Activated CD4-positive, alpha-beta T cell treated with anti-CD3 and anti-CD28 coated beads, Interleukin-2, amount 50 U/mL, for 24 hours (primary cell): ENCODE data around the gene USP40.
"Not testable (repeated sequence)": the region's sequence is repeated elsewhere in the genome, so short reads cannot be mapped to it uniquely, and the experiment has no call there.

Experiments used
- DNase-seq, 2 donors: peaks; one replicate each; pipeline ENCODE4 v3.0.0-alpha.2; 2020; ENCODE audit warnings: low read depth in 1 of 2, low spot score in 1 of 2

USP40 gene

DNA sequence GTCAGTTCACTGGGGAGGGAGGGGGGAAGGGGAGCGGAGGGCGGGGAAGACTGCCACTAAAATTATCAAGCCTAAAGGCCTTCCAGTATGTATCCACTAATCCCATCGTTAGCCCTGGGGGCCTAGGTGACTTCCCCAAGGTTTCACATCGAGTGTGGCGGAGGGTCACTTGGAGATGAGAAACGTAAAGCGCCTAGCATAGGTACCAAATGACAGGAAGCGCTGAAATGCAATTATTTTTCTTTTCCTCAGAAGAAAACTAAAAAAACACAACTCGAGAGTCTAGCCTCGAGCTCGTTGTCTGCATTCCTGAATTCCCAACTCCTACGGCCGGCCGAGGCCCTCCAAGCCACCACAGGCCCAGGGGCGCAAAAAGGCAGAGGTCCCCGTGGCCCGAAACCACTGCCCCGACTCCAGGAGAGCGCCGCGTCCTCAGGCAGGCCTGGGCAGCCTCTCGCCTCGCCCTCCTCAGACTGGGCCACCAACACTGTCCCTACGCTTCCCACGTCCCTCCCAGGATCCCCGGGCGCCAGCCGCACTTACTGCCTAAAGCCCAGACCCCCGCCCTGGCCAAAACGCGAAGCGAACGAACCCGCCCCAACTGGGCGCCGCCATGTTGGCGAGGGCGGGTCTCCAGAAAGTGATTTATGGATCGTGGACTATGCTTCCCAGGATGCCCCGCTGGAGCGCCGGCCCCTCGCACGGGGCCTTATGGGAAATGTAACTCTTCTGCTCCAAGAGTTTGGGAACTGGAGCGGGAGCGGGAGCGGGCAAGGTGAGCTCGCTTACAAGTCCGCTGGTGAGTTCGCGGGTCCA, at the start of gene USP40:
USP40 (minus strand) TSS at position 642 of the 816 bp plus-strand sequence. CDS start 1,228 bp downstream, outside the sequence.
- peak; percentile 39 to 46 for DNase-seq

DNA sequence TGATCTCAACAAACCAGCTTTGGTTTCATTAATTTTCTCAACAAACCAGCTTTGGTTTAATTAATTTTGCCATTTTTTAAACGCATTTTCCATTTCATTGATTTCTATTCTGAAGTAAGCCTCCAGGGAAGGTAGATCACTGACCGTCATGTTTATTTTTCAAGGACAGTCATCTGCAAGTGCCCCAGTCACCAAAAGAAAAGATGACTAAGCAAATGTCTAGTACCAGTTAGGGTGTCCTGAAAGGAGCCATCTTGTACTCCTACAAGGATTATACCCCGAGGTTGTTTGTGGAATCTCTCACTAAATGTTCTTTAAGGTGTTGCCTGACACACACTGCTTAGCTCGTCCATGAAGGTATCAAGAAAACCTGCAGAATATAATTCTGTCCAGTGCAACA, 44.7 kb upstream of the USP40 start:
- DNase-seq: no peak

GRCh38 chr2:233605680-233606079, 39.1 kb upstream of the USP40 start:
- no peak for DNase-seq

GRCh38 chr2:233604826-233605225, 38.2 kb upstream of the USP40 start:
- DNase-seq: no peak

DNA sequence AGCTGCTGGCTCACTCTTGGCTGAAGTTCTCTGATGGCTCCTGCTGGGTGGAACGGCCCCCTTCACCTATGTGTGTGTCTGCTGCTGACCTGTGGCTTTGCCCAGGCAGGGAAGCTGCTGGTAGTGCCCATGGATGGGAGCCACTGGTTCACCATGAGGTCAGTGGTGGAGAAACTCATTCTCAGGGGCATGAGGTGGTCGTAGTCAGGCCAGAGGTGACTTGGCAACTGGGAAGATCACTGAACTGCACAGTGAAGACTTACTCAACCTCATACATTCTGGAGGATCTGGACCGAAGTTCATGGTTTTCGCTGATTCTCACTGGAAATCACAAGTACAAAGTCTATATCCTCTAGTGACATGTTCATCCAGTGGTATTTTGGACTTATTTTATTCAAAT, 36.9 kb upstream of the USP40 start:
- no peak for DNase-seq

- no peak for DNase-seq
Measured at GRCh38 chr2:233602076-233602475, 35.5 kb upstream of the USP40 start.

DNA sequence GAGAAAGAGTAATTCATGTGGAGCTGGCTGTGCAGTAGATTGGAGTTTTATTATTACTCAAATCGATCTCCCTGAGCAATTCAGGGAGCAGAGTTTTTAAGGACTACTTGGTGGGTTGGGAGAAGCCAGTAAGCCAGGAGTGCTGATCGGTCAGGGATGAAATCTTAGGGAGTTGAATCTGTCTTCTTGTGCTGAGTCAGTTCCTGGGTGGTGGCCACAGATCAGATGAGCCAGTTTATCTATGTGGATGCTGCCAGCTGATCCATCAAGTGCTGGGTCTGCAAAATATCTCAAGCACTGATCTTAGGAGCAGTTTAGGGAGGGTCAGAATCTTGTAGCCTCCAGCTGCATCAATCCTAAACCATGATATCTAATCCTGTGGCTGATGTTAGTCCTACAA, 33.8 kb upstream of the USP40 start:
- no peak for DNase-seq

- no peak for DNase-seq
Measured at GRCh38 chr2:233598952-233599351, 32.4 kb upstream of the USP40 start.

DNA sequence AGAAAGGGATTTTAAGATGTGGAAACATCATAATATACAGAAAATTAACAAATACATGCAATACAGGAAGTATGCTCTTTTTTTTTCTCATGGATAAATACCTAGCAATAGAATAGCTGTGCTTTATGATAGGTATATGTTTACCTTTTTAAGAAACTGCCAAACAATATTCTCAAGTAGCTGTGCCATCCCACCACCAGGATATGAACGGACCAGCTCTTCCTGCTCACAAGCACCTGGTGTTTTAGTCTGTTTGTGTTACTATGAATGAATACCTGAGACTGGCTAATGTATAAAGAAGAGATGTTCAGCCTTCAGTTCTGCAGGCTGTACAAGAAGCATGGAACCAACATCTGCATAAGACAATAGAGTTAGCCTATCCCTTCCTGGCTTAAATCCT, 30.9 kb upstream of the USP40 start:
- DNase-seq: no peak

GRCh38 chr2:233593201-233593600, 26.6 kb upstream of the USP40 start:
- no peak for DNase-seq

DNA sequence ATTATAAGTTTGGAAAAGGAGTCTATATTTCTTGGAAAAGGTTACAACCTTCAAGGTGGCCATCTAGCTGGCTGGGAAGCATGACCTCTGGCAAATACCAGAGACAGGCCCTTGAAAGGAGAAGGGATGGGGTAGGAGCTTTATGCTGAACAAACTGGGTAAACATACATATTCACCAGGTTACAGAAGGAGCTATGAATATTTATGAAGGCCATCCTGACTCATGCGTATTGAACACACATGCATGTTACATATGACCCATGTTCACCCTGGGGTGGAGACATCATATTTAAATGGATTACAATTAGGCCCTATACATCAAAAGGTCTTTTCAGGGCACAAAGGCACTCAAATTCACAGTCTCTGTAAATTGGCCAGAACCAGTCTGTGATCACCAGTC, 26.1 kb upstream of the USP40 start:
- DNase-seq: not testable (repeated sequence)

- DNase-seq: no peak
Measured at GRCh38 chr2:233588400-233588799, 21.8 kb upstream of the USP40 start.

GRCh38 chr2:233584210-233584609, 17.6 kb upstream of the USP40 start:
- no peak for DNase-seq

GRCh38 chr2:233583217-233583965, 16.8 kb upstream of the USP40 start:
- not testable (repeated sequence) for DNase-seq

GRCh38 chr2:233577341-233577740, 10.8 kb upstream of the USP40 start:
- not testable (repeated sequence) for DNase-seq

DNA sequence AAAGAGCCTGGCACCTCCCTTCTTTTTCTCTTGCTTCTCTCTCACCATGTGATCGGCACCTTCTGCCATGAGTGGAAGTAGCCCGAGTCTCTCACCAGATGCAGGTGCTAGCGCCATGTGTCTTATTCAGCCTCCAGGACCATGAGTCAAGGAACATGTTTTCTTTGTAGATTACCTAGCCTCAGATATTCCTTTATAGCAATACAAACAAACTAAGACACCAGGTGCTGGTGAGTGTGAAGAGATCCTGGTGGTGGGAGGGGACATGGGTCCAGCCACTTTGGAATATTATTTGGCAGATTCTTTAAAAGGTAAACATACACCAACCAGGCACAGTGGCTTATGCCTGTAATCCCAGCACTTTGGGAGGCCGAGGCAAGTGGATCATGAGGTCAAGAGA, 5.9 kb upstream of the USP40 start:
- DNase-seq: no peak

GRCh38 chr2:233571462-233571861, 4.9 kb upstream of the USP40 start:
- DNase-seq: no peak

DNA sequence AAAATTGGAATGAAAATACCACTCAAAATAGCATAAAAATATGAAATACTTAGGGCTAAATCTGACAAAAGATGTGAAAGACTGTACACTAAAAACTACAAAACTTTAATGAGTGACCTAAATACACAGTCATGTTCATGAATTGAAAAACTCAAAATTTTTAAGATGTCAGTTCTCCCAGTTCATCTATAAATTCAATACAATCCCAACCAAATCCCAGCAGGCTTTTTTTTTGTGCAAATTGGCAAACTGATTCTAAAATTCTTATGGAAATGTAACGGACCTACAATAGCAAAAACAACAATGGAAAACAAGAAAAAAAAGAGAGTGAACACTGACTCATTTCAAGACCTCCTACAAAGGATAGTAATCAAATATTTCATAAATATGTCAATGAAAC, 4.4 kb upstream of the USP40 start:
- DNase-seq: no peak

DNA sequence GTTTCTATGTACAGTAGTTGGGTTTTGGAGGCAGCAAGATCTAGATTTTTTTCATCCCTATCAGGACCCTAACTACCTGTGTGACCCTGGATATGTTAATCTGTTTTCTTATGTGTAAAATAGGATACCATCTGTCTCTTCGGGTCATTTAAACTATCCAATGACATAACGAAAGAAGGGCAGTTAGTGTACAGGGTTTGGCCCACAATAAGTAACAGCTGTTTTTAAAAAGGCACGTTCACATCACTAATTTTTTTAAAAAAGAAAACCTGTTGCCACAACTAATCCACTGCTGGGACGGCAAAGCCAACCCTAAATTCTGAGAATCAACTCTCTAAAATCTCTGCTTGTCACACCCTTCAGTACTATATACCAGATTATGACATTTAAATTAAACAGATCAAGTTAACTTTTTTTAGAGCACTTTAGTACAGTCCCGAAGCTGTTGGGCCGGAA, 869 bp downstream of the USP40 start:
- no peak for DNase-seq

DNA sequence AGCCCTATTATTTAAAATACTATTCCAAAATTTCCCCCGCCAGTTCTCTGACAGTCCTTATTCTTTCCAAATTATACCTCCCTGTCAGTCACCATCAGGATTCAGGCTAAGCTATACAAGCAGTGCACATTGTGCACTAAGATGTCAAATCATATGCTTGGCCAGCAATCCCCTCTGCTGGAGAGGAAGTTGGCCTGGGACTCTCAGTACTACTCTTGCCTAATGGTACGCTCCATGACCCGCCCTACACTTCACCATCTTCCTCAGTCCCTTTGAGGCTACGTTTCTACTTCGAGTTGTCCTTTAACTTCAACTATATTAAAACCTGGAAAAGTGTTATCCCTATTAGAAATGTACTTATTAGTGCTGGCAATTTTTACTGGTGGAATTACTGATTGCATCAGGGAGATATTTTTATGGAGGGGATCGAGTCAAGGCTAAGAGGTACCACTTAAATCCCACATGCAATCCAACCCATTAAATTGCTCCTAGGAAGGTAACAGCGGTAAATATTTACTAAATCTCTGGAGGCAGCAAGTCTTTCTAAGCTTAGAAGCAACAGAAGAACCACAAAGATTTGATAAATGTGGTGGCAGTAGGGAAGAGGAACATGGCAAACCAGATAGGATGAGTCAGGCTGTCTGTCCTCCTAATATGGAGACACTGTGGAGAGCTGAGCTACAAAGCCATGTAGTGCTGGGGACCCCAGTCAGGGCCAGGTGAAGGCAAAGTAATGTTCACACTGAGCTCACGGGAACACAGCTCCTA, 2.7 kb downstream of the USP40 start:
- no peak for DNase-seq

DNA sequence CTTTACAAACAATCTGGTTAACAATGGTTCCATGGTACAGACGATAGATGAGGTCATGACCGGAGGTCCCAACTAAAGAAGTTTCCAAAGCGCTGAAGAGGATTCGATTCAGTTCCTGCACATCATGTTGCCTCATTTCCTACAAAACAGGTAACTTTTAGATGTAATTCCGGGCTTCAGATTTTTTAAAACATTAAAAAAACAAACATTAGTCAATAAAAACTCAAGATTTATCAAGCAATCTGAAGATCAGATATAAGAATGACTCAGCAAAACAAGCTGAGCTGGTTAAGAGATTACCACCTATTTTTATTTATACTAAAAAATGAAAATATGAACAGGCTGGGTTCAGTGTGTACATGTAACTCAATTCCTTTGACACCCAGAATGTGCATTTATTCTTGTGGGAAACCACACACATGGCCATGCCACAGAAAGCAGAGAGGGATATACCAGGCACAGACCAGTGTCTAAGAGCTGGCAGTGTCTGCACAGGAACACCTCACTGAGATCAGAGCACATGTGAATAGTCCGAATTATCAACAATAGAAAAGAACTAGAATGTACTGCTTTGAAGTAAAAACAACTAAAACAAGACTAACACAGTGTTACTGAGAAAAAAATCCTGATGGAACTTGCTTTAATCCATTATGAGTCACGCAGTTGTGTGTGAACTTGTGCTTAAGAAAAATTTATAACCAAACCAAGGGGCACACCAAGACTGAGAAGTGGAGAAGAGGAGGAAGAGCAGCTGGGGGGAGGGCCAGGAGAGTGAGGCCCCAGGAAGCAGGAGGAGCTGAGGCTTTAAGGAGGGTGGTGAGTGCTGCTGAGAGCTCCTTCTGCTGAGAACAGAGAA, 9.5 kb downstream of the USP40 start:
- DNase-seq: no peak
